Measurements from ENCODE around the gene PRKAG3. TPM values are rescaled to one million over a fixed set of nuclear protein-coding genes. Genes with fewer than 3 reads are reported as not detected.
A peak's percentile ranks its signal among the peaks of the same experiment; 100 is the strongest.

The PRKAG3 gene
- total and polyA plus RNA-seq, 2 experiments from 2014 or later: 0.17 TPM; not detected in 1

DNA sequence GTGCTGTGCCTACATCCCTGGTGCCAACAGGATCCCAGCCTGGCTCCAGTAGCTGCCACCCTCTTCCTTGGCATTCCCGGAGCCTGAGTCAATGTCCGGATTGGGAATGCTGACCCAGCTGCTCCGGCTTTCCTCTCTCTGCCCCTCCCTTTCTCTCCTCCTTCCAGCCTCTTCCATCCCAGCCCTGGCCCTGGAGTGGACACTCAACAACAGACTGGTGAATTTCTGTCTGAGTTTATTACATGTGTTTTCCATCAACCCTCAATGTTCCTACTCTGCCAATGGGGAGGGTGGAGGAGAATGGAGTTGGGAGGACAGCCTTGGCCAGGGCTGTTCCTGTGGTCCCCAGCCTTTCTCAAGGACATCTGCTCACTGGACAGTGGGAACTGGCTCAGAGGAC is 917 bp upstream of the PRKAG3 start:
- Histone ChIP-seq H3K36me3 (no peaks in the 10 kb centered on the region), H3K9me3 (ENCODE audit: low read depth) (no peaks in the 10 kb centered on the region), H3K27me3 (no peaks in the 10 kb centered on the region), H3K27ac (no peak overlapping the region), H3K4me1 (ENCODE audit: low read depth) (no peaks in the 10 kb centered on the region), H3K4me3 (no peak overlapping the region)
- peak in 1 of 2 donors; percentile 43 for DNase-seq (ENCODE audit: low read depth in 1 of 2, low spot score in 1 of 2)
- TF ChIP-seq, protein P1, sequence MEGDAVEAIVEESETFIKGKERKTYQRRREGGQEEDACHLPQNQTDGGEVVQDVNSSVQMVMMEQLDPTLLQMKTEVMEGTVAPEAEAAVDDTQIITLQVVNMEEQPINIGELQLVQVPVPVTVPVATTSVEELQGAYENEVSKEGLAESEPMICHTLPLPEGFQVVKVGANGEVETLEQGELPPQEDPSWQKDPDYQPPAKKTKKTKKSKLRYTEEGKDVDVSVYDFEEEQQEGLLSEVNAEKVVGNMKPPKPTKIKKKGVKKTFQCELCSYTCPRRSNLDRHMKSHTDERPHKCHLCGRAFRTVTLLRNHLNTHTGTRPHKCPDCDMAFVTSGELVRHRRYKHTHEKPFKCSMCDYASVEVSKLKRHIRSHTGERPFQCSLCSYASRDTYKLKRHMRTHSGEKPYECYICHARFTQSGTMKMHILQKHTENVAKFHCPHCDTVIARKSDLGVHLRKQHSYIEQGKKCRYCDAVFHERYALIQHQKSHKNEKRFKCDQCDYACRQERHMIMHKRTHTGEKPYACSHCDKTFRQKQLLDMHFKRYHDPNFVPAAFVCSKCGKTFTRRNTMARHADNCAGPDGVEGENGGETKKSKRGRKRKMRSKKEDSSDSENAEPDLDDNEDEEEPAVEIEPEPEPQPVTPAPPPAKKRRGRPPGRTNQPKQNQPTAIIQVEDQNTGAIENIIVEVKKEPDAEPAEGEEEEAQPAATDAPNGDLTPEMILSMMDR (IDR thresholded peaks at IDR 0.05; ENCODE audit: low read depth, low read length): no peak

DNA sequence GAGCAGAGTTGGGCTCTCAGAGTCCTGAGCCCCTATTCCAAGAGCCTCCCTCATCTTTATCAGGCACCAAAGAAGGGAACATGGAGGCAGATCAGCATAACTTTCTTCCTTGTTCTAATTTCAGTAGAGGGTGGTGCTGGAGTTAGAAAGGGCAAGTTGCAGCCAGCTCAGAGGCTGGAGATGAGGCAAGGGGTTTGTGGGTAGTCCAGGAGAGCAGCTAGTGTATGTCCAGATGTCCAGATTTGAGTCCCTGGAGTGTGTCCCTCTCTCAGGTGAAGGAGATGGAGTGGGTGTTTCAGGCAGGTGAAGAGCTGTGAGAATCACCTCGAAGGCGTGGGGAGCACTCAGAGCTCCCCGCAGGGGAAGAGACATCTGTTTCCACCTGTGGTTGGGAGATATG is 478 bp upstream of the PRKAG3 start:
- H3K9me3 ChIP-seq (ENCODE audit: low read depth): no peaks in the 10 kb centered on the region
- DNase-seq (ENCODE audit: low read depth in 1 of 2, low spot score in 1 of 2): no peak
- H3K27ac ChIP-seq: no peak overlapping the region
- H3K4me1 ChIP-seq (ENCODE audit: low read depth): no peaks in the 10 kb centered on the region
- TF ChIP-seq, protein P1 (IDR thresholded peaks at IDR 0.05; ENCODE audit: low read depth, low read length): no peak
- no peak overlapping the region for H3K4me3 ChIP-seq
- H3K27me3 ChIP-seq: no peaks in the 10 kb centered on the region
- no peaks in the 10 kb centered on the region for H3K36me3 ChIP-seq

DNA sequence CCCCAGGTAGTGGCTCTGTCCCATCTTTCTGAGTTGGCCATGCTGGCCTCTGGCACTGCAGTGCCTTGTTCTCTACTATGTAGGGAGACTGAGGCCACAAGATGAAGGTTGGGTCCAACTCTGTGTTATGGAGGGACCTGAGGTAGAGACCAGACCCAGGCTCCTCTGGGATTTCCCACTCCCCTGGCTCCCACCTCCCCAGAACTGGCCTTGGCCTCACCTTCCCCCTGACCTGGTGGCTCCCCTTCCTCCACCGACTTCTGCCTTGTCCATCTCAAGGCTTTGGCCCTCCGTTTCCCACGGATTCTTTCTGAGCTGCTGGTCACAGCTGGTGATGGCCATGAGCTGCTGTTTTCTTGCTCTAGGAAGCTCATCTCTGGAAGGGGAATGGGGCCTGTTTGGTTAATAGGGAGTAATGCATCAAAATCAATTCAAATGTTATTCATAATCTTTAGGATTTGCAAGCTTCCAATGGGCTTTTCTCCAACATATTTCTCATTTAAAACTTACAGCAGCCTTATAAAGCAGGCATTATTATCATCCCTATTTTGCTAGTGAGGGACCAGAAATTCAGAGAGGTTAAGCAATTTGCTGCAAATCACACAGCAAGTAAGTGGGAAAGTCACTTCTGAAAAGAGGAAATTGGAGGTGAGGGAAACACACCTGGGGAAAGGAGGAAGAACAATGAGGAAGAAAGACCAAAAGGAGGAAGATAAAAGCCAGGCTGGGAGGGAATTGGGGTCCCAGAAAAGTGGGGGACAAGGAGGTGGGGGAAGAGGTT is 887 bp downstream of the PRKAG3 start:
- Histone ChIP-seq H3K9me3 (ENCODE audit: low read depth) (no peaks in the 10 kb centered on the region), H3K4me1 (ENCODE audit: low read depth) (no peaks in the 10 kb centered on the region), H3K36me3 (no peaks in the 10 kb centered on the region), H3K4me3 (no peak overlapping the region), H3K27ac (no peak overlapping the region), H3K27me3 (no peaks in the 10 kb centered on the region)
- TF ChIP-seq, protein P1 (IDR thresholded peaks at IDR 0.05; ENCODE audit: low read depth, low read length): no peak
- no peak for DNase-seq (ENCODE audit: low read depth in 1 of 2, low spot score in 1 of 2)

DNA sequence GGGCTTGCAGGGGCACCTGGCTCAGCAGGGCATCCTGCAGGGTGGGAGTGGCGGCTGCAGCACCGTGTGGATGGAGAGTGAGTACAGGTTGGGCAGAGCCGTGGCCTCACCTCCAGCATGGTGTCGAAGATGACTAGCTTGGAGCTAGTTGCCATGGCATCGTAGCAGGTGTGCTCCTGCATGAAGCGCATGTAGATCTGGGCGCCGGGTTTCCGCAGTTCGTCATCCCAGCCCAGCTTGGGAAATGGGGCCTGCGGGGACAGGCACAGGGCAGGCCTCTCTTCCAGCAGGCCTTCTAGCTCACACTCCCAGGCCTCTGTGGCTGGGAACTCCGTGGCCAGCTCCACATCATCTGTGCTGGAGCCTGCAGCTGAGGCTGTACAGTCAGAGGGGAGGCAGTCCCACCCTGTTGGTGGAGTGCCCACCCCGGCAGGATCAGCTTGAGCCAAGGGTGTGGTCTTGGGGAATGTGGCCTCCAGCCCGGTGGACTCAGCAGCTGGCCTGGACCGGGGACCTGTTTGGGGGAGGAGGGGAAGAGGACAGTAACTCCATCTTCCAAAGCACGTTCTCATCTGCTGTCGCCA is 1.6 kb downstream of the PRKAG3 start:
- no peak for DNase-seq (ENCODE audit: low read depth in 1 of 2, low spot score in 1 of 2)
- Histone ChIP-seq H3K27me3 (no peaks in the 10 kb centered on the region), H3K36me3 (no peaks in the 10 kb centered on the region), H3K9me3 (ENCODE audit: low read depth) (no peaks in the 10 kb centered on the region), H3K4me1 (ENCODE audit: low read depth) (no peaks in the 10 kb centered on the region), H3K27ac (no peak overlapping the region), H3K4me3 (no peak overlapping the region)
- TF ChIP-seq, protein P1 (IDR thresholded peaks at IDR 0.05; ENCODE audit: low read depth, low read length): no peak

DNA sequence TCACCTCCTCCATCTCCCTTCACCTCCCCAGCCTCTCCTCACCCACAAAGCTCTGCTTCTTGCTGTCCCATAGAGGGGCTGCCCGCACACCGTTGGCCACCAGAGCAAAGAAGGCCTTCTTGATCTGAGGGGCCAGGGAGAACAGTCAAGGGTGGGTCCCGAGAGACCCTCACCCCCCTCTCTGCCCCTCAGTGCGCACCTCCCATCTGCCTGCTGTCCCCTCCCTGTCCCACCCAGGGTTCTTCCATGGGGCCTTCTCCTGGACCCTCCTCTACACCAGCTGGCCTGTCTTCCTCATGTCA is 3.2 kb downstream of the PRKAG3 start:
- H3K27ac ChIP-seq: no peak overlapping the region
- no peak for DNase-seq (ENCODE audit: low read depth in 1 of 2, low spot score in 1 of 2)
- H3K27me3 ChIP-seq: no peaks in the 10 kb centered on the region
- H3K4me1 ChIP-seq (ENCODE audit: low read depth): no peaks in the 10 kb centered on the region
- no peaks in the 10 kb centered on the region for H3K9me3 ChIP-seq (ENCODE audit: low read depth)
- H3K4me3 ChIP-seq: no peak overlapping the region
- TF ChIP-seq, protein P1 (IDR thresholded peaks at IDR 0.05; ENCODE audit: low read depth, low read length): no peak
- no peaks in the 10 kb centered on the region for H3K36me3 ChIP-seq
